T-helper 1 cell treated with Interleukin-12 subunit alpha and Interleukin-12 subunit beta and Interleukin-4 antibody, amounts not matched to agents 30 ng/mL and 1 ng/mL, for 36 hours (primary cell): ENCODE data around the gene REC114. TPM values are rescaled to one million over a fixed set of nuclear protein-coding genes. Genes with fewer than 3 reads are reported as not detected.
"Not testable (repeated sequence)": the region's sequence is repeated elsewhere in the genome, so short reads cannot be mapped to it uniquely, and the experiment has no call there.

Experiments
- intact Hi-C: fragments of 100-400 bp; cut with micrococcal nuclease; formaldehyde crosslinking; loops from one replicate; pipeline ENCODE4 v1.15.1; 2024
- total RNA-seq: library from RNA; stranded (reverse); gene quantifications from 2 replicates; pipeline ENCODE4 v1.2.3, GENCODE V29; 2022

Gene REC114, protein sequence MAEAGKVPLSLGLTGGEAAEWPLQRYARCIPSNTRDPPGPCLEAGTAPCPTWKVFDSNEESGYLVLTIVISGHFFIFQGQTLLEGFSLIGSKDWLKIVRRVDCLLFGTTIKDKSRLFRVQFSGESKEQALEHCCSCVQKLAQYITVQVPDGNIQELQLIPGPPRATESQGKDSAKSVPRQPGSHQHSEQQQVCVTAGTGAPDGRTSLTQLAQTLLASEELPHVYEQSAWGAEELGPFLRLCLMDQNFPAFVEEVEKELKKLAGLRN
- total RNA-seq: not detected in 2 replicates

DNA sequence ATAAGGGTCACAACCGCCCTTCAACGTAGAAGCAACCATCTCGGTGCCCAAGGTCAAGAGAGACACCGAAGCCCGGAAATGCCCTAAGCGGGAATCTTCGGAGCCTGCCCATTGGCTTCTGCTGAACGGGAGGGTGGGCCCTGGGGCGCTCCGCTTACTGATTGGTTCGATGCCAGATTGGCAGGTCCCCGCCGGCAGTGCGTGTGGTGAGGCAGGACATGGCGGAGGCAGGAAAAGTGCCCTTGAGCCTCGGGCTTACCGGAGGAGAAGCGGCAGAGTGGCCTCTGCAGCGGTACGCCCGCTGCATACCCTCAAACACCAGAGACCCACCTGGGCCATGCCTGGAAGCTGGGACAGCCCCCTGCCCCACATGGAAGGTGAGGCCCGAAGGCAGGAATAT is at the start of gene REC114:
Gene REC114 (plus strand): TSS at position 197 of the 400 bp plus-strand sequence. CDS start 22 bp downstream, at position 219.
- intact Hi-C loops: no loop called here

GRCh38 chr15:73393336-73393735 is 49.6 kb upstream of the REC114 start:
- intact Hi-C loops: no loop called here

- intact Hi-C loops: no loop called here
These were observed 48.2 kb upstream of the REC114 start for GRCh38 chr15:73394782-73395181.

DNA sequence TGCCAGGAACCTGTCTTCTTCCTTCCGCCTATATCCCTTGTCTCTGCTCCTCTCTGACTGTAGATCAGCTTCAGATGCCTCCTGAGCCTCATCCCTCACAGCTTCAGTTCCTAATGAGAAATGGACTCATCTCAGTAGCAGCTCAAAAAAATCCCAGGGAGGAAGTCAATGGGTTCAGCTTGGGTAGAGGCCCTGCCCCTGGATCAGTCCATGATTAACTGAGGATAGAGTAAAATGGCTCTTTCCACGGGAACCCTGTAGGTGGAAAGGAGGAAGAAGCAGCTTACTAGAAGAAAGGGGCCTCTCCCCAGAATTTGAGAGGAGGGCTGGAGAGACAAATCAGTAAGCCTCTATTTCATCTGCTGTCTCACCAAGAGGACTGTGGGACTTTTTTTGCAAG is 47.3 kb upstream of the REC114 start:
- intact Hi-C loops: no loop called here

- intact Hi-C loops: no loop called here
These were observed 45.5 kb upstream of the REC114 start for GRCh38 chr15:73397461-73397860.

- intact Hi-C loops: no loop called here
These were observed 44.1 kb upstream of the REC114 start for GRCh38 chr15:73398861-73399260.

GRCh38 chr15:73400222-73400621 is 42.7 kb upstream of the REC114 start:
- intact Hi-C loops: not testable (repeated sequence)

- intact Hi-C loops: no loop called here
These were observed 39.8 kb upstream of the REC114 start for GRCh38 chr15:73403171-73403570.

DNA sequence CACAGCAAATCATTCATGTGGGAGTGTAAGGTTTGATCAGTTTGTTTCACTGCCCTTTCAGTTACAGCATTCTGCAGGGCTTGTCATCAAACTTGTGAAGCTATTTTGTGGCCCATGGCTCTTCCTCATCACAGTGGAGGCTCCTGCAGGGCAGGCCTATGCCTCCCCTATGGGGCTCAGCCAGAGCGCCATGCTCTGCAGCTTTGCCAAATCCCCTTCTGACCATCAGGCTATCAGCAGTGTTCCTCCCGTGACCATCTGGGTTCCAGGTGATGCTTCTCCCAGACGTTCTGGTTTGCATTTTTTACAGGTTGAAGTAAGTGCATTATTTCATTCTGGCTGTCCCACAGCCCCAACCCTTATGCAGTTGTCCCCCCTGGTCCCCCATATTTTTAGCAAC is 28.1 kb upstream of the REC114 start:
- intact Hi-C loops: no loop called here

GRCh38 chr15:73424506-73424905 is 18.5 kb upstream of the REC114 start:
- intact Hi-C loops: no loop called here

DNA sequence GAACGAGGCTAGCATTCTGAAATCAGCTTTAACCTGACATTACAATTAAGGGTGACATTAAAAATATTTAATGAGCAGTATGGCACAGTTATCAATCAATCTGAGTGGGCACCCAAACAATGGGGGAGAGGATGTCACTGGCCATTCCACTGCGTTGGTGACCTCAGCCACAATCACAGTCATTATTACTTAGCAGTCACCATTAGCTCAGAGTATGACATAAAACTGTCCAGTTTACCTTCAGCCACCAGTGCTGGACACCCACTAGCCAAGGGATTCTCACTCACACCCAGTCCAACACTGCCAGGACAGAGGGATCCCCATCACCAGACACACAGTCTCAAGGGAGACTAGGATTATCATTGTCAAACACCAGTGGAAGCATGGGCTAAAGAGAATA is 17.5 kb upstream of the REC114 start:
- intact Hi-C loops: no loop called here

DNA sequence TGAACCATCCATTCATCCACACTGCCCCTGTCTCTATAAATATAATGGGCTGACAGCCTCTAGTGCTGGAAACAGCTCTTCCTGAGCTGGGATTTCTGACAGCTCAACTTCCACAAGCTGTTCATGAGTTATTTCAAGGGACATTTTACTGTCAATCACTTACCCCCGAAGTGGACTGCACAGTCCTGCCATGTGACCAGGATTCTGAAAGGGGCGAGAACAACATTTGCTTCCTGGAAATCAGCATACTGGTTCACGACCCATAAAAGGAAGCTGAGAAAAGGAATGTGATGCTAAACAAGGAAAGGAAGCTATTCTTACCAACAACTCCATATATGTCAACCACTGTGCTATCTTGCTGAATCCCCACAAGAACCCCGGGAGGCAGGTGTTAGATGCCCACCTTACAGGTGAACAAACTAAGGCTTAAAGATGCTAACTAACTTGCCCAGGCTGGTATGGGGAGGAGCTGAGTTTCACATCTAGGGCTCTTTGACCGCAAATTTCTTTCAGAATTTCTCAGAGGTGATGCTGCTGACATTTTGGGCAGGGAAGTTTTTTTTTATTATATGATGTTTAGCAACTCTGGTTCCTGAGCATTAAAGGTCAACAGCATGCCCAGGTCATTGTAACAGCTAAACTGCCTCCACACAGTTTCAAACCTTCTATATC is 16.5 kb upstream of the REC114 start:
- intact Hi-C loops: no loop called here

DNA sequence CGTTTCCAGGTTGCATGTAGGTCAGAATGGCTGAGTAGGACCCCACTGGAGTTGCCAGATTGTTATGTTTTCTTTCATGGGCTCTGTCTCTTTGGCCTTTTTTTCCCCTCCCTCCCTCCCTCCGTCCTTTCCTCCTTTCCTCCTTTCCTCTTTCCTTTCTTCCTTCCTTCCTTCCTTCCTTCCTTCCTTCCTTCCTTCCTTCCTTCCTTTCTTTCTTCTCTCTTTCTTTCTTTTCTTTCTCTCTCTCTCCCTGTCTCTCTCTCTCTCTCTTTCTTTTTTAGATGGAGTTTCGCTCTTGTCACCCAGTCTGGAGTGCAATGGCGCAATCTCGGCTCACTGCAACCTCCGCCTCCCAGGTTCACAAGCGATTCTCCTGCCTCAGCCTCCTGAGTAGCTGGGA is 11.6 kb upstream of the REC114 start:
- intact Hi-C loops: not testable (repeated sequence)

- intact Hi-C loops: no loop called here
These were observed 9.1 kb upstream of the REC114 start for GRCh38 chr15:73433873-73434272.

DNA sequence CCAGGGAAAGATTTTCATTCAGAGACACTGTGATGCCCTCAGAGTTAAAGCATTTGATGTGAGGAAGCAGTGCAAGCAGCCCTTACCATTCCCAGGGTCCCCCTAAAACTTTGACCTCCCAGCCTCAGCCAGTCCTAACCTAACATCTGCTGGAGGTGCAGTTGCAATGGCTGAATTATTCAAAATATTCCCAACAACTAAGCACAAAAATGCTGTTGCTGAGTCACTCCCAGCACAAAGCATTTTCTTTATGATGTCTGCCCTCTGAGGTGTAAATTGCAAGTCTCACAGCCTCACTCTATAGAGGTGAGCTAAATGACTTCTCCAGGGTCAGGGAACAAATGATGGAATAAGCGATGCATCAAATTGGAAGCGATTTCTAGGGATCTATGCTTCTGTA is 6.4 kb upstream of the REC114 start:
- intact Hi-C loops: no loop called here

- intact Hi-C loops: no loop called here
These were observed 5.3 kb upstream of the REC114 start for GRCh38 chr15:73437543-73438109.

DNA sequence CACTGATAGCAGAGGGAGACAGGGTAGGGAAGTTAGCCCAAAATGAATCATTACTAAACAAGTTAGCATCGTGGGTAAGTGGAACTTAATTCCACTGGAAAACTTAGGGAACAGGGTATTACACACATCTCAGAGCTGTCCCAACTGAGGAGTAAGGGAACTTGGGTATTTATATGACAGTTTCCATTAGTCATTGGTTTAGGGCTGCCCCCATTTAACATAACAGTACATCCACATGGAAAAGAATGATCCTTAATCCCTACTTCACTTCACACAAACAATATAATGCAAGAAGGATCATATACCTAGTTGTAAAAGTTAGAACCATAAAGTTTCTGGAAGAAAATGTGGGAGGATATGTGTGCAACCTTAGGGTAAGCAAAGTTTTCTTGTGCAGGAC is 4.3 kb upstream of the REC114 start:
- intact Hi-C loops: no loop called here

- intact Hi-C loops: no loop called here
These were observed 2.4 kb upstream of the REC114 start for GRCh38 chr15:73440571-73440970.

- intact Hi-C loops: no loop called here
These were observed 543 bp upstream of the REC114 start for GRCh38 chr15:73442421-73442820.

- intact Hi-C loops: not testable (repeated sequence)
These were observed 4.5 kb downstream of the REC114 start for GRCh38 chr15:73447471-73447870.

- intact Hi-C loops: not testable (repeated sequence)
These were observed 5.3 kb downstream of the REC114 start for GRCh38 chr15:73448158-73448758.

DNA sequence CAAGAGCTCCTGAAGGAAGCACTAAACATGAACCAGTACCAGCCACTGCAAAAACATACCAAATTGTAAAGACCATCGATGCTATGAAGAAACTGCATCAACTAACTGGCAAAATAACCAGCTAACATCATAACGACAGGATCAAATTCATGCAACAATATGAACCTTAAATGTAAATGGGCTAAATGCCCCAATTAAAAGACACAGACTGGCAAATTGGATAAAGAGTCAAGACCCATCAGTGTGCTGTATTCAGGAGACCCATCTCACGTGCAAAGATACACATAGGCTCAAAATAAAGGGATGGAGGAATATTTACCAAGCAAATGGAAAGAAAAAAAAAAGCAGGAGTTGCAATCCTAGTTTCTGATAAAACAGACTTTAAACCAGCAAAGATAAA is 7.0 kb downstream of the REC114 start:
- intact Hi-C loops: not testable (repeated sequence)
